Medulla oblongata (tissue), 1 donor: ENCODE measurements around the gene NF2.

ENCODE experiments used
- DNase-seq: peaks from one replicate; pipeline ENCODE4 v3.0.0-alpha.2; 2015; ENCODE audit errors: extremely low spot score

The NF2 gene

DNA sequence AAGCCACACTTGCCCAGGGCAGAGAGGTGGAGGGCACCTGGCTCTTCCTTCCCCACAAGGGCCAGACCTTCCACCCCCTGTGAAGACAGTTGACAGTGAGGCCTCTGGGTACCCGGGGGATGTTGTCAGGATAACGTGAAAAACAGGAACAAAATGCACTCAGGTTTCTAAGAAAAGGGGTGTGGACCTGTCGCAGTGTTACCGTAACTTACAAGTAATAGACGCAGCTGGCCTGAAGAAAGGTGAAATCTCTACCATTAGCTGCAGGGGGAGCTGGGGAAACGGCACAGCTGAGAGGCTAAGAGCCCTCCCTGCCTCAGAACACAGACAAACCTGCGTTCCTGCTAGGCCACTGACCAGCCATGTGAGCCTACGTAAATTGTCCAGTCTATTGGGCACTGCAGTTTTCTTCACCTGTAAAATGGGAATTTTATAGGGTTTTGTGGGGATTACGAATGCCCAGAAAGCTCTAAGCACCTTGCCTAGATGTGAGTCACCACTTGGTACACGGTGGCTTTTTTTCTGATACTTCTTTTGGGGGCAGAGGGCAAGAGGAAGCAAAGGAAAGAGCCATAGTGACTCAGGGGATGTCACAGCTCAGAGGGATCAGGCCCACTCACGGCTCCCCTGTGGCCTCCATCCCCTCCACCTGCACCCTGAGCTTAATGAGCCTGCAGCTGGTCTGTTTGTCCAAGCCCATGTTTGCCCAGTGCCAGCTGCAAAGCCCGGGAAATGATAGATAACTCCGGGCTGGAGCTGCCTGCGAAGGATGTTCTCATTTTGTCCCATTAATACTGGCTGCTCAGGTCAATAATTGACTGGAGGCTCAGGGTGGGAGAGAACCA, 97.9 kb downstream of the NF2 start:
- no peak for DNase-seq

DNA sequence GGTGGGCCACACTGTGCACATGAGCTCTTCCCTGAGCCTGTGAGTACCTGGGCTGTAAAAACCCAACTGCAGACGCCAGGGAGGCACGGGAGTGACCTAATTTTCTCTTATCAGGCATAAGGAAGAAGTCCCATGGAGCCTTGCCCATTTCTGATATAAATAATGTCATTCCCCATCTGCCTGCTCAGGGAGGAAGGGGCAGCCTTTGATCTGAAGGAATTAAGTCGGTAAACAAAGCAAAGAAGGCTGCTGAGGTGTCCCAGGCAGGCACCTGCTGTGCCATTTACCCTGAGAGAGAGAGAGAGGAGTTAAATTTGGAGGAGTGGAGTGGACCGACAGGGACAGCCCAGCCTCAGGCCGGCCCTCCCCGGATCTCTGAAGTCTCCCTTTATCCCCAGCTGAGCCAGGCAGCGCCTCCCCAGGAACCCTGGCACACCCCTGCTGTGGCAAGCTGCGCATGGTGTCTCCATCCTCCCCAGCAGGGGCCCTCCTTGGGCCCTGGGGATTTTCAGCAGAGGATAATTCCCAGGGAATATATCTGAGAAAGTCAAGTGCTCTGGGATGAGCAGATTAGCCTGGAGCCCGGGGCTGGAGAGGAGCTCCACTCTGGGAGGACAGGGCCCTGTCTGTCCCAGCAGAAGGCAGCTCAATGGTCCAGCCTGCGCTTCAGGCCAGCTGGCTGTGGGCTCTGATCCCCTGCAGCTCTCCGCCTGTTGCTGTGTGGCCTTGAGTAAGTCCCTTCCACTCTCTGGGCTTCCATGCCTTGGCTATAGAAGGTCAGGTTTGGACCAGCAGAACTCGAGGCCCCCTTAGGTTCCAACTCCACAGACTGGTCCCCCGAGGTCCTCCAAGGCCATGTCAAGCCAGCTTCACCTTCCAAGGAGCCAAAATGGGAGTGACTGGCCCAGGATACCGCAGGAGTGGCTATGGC, 98.8 kb downstream of the NF2 start:
- DNase-seq: peak; percentile 46

DNA sequence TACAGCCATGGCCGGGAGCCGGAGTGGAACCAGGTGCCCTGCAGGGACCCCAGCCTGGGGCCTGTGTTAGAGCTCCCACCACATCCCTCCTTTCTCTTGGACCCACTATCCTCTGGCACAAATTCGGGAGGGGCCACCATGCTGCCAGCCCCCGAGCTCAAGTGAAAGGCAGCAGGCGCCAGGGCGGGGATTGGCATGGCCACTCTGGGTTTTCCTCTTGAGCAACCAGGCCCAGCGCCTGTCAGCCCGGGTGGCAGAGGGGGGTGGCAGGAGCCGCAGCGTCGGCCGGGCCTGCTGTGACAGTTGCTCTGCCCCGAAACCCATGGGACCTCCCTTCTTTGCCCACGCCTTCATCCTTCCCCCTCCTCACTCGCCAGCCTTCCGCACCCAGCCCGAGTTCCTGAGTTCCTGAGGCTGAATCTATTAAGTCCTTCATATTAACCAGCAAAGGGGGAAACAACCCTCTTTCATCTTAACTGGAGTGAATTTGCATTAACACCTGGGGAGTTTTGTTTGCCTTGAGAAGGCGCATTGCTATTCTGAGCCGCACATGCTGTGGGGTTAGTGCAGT, 99.6 kb downstream of the NF2 start:
- peak; percentile 77 for DNase-seq

DNA sequence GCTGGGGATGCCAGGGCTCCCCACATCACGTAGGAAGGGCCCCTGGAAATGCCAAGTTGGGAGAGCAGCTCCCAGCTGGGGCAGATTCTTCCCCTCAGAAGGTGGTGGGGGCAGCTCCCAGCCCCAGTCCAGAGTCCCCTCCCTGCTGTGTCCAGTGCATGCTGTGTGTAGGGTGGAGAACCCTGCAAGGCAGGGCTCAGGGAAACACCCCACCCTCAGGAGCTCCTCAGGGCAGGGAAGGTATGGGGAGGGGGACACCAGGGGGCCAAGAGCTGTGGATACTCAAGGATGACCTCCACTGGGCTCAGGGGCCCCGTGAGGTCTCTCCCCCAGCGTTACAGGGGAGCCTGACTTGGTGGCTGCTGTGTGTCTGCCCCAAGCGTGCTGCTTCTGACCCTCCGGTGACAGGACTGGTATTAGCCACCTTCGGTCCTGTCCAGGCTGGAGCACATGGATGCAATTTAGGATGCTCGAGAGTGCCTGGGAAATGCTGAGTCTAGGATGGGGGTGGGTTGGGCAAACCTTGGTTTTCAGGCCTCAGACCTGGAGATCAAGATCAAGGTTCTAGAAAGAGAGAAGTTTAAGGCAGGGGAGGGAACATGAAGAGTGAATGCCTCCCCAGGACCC, 100.2 kb downstream of the NF2 start:
- no peak for DNase-seq

DNA sequence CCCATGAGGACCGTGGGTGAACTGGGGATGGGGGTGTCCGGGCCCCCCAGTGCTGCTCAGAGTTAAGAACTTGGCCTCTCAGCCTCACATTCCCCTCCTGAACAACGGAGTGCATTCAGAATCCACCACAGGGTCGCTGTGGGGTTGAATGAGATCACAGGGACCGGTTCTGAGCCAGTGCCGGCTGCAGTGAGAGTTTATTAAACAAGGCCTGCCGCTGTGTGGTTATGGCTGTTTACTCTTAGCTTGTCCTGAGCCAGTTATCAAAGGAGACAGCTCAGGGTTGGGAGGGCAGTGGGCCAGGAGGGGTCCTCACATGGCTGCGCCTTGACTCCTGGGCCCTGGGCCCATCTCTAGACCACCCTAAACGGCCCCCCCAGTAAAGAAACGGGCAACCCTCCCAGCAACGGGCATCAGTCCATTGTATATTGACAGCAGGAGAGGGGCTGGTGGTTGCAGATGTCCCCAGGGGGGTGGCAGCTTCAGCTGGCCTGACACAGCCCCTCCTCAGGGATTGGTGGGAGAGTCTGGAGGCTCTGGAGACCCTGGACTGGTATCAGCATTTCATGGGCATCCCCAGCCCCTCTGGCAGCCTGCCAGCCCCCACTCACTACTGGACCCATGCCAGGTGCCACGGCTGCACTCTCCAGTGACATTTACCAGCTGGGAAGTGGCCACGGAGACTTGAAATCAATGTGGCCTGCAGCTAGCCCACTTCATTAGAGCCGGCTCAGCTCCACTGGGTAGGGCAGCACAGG, 101.3 kb downstream of the NF2 start:
- DNase-seq: peak; percentile 91

DNA sequence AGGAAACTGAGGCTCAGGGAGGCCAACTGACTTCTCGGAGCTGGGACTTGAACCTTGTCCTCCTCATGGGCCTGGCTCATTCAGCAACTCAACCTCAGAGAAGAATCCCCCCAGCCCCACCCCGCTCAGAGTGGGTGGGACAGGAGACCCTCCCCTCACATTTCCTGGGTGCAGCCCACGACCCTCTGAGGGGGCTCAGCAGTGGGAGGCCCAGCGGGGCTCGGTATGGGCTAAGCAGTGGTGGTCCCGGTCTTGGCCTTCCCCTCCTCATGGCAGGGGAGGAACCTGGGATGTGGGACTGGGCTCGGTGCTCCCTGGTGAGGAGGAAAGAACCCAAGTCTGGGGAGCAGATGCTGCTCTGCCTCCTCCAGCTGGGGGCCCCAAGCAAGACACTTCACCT, 102.2 kb downstream of the NF2 start:
- DNase-seq: no peak

DNA sequence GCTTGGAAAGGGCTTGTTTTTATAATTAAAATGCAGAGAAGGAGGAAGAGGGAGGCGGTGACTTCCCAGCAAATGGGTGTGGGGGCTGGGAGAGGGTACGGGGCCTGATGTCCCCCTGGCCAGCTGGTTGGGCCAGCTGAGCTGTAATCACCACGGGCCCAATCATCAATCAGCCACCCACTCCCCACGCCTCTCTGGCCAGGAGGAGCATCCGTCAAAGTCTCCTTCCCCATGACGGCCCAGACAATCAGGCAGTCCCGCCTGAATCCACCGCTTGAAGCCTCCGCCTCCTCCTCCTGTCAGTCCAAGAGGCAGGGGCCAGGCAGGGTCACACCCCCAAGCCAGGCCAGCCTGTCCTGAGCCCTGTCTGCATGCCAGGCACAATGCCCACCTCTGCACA, 103.1 kb downstream of the NF2 start:
- DNase-seq: no peak

DNA sequence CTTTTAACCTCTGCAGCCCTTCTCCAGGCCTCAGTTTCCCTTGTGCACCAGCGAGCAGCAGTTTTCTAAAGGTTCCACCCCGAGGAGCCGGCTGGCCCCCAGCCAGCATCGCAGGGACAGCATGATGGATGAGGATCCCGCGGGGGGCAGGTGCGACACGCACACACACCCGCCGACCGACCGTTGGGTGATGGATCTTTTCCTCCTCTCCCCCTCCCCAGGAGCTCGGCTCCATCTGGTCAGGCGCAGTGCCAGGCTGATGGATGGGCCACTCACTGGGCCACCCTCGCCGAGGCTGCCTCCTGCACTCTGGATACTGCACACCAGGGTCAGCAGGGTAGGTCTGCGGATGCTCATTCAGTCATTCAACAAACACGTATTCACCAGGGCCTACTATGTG, 103.6 kb downstream of the NF2 start:
- DNase-seq: no peak

DNA sequence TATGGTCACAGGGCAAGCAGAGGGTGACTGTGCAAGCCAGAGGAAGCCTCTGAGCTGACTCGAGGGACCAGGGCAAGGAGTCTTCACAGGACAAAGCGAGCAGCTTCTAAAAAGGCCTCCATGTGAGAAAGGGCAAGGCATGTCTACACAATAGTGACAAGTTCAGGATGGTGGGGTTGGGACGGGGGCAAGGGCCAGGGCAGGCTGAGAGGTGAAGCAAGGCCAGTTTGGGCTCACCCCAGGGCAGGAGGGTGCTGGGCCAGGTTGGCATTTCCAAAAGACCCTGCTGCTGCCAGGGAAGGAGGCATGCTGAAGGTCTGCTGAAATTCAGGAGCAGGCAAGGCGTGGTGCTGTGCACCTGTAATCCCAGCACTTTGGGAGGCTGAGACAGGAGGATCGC, 104.0 kb downstream of the NF2 start:
- no peak for DNase-seq

DNA sequence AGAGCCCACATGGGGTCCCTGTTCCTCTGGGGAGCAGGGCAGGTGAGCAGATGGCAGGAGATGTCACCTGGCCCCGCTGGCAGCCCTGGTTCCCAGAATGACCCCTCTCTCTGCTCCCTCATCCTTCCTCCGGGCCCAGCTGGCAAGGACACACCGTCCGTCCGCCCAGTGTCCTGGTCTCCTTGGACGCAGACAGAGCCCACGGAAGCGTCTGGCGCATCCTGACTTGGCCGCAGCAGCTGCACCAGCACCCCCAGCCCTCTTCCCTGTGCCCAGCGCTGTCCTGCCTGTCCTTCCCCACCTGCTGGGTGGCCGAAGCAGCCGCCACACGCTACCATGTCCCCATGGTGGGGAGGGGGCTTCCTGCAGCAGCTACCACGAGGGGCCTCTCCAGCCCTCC, 106.8 kb downstream of the NF2 start:
- DNase-seq: no peak

DNA sequence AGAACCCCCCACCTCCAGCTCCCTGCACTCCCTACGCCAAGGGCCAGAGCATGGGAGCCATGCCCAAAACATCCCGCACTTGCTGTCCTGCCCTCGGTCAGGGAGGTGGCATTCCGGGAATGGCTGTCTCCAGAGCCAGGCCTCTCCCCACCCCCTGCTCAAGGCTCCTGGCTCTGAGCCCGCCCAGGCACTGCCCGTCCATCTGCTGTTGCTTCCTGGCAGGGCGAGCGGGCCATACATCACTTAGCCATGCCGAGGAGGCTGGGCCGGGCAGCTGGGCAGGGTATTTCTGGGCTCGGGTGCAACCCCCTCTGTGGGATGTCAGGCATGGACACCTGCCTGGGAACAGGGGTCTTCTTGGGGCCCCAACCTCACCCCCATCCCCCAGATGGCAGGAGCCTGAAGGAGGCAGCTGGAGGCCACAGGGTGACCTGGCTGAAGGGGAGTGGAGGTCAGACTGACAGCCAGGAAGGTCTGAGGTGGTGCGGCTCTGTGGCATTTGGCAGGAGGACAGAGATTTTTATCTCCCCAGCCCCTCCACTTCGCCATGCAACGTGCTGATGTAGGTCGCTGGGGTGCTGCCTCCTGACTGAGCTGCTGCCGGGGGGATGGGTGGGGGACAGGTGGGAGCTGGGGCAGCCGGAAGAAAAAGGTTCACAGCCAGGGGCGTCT, 107.6 kb downstream of the NF2 start:
- DNase-seq: no peak

DNA sequence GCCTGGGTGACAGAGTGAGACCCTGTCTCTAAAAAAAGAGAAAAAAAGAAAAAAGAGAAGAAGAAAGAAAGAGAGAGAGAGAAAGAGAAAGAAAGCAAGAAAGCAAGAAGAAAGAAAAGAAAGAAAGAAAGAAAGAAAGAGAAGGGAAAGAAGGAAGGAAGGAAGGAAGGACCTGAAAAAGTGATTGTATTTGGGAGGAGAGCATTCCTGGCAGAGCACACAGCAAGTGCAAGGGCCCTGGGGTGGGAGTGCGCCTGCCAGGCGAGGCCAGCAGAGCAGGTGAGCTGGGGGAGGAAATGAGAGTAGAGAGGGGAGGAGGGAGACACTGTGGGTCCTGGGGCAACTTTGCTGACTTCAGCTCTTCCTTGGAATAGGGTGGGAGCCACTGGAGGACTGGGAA, 108.7 kb downstream of the NF2 start:
- no peak for DNase-seq

DNA sequence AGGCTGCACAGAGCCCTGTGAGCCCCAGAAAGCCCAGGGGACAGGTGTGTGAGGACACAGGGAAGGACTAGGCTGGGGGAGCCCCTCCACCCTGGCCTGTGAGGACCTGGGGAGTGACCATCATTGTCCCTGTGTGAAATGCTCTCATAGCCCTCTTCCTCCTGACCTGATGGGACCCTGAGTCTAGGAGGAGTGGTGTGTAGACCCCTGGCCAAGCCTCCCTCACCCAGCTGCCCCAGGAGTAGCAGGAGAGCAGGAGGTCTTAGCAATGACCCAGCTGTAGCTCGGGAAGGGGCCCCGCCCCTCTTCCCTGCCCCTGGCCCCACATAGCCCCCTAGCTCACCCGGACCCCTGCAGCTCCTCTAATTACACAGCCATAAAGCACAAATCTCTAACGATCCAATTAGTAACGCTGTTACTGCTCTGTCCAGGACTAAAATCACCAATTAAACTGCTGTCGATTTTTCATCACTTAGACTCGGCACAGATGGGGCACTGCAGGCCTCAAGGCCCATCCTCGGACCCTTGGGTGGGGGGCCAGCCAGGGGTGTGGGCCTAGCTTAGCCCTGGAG, 109.8 kb downstream of the NF2 start:
- no peak for DNase-seq

DNA sequence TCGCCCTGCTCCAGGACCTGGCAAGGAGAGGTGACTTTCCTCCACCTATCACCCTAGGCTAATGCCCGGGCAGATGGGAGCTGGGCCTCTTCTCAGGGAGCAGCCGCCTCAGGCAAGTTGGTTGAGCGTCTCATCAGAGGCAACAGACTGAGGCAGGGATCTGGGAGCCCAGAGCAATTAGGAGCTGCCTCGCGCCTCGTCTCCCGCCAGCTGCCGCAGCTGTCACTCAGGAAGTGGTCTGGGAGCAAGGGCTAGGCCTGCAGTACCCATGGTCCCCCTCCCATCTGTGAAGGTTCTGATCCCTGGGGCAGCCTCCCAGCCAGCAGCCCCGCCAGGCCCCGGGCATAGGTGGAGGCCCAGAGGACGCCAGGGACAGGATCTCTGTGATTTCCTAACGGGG, 111.8 kb downstream of the NF2 start:
- DNase-seq: no peak

DNA sequence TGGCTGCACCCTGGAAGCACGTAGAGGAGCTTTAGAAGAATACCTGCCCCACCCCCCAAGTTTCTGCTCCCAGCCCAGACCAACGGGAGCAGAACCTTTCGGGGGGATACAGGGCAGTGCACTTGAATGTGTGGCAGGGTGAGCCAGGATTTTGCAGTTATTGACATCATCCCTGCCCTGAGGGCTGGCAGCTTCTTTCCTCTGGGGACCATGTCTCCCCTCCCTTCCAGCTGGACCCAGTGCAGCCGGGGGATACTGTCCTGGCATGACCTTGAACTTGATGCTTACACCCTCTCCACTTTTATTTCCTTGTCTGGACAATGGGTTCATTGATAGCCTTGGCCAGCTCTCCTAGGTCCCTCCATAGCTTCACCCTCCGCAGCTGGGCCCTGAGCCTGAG, 112.3 kb downstream of the NF2 start:
- no peak for DNase-seq

DNA sequence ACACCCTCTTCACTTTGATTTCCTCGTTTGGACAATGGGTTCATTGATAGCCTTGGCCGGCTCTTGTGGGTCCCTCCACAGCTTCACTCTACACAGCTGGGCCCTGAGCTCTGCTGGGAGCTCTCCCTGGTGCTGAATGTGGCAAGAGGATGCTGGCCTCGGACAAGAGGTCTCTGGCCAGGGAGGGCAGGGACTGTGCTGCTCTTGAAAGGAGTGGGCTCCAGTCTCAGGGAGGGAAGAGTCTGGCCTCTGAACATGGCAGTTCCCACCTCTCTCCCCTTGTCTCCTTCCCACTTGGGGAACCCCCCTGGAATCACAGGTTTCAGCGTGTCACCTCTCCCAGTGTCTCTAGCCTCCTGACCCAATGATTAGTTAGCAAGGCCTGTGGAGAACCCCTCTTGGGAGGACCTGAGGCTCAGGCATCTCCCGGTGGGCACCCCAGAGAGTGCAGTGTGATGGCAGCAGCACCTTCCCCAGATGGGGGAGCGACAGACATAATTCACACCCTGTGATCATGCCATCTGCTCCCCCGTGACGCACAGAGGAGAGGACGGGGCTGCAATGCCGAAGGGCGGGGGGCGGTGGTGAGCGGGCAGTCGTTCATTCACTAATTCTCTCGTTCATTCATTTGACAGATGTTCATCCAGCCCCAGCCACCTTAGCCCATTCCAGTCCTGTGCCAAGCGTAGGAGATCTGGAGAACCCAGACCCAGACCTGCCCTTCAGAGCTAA, 113.5 kb downstream of the NF2 start:
- peak; percentile 92 for DNase-seq

DNA sequence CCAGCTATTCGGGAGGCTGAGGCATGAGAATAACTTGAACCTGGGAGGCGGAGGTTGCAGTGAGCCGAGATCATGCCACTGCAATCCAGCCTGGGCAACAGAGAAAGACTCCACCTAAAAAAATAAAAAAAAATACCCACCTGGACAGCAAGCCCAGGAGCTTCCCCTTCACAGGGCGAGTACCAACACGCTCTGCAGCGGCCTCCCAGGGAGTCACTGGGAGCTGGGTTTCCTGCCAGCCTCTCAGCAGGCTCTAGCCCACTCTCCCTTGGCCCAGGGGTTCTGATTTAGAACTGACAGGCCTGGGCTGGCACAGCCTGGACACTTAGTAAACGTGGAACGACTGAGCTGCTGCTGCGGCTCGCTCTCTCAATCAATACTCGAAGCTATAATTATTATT, 114.4 kb downstream of the NF2 start:
- no peak for DNase-seq

DNA sequence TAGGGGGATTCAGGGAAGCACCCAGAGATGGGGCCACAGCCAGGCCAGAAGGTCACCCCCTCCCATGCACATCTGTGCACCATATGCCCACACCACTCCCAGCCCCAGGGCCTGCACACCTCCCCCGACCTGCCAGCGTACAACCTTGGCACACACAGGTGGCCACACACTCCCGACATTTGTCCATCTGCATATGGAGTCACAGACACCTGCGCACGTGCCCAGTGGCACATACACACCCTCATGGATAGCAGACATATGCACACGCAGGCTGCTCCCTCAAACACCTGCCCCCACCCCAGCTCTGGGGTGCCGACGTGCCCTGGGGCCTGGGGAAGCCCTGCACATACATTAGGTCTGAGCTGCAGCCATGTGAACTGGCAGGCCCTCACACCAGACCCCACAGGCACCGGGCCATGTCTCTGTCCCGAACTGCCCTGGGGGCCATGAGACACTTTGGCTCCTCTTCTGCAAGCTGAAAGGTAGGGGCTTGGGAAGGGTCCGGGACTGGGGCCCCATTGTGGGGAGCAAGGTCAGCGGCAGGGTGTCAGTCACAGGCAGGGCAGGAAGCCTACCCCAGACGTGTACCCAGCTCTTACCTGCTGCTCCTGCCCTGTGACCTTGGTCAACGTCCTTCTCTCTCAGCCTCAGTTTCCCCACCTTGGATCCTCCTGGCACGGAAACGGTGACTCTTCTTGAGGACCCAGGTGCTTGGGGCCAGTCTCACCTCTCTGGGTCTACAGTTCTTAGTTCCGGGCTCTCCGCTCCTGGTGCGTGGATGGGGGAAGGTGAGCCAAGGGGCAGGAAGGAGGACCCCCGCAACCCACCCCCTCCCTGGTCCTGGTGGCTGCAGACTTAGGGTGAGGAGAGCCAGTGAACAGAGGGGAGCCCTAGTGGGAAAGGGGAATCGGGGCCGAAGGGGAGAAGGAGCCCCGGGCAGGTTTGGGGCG, 115.8 kb downstream of the NF2 start:
- no peak for DNase-seq
